Measurements from ENCODE around the gene PICK1.
"Not testable (repeated sequence)": the region's sequence is repeated elsewhere in the genome, so short reads cannot be mapped to it uniquely, and the experiment has no call there.

PICK1 gene

DNA sequence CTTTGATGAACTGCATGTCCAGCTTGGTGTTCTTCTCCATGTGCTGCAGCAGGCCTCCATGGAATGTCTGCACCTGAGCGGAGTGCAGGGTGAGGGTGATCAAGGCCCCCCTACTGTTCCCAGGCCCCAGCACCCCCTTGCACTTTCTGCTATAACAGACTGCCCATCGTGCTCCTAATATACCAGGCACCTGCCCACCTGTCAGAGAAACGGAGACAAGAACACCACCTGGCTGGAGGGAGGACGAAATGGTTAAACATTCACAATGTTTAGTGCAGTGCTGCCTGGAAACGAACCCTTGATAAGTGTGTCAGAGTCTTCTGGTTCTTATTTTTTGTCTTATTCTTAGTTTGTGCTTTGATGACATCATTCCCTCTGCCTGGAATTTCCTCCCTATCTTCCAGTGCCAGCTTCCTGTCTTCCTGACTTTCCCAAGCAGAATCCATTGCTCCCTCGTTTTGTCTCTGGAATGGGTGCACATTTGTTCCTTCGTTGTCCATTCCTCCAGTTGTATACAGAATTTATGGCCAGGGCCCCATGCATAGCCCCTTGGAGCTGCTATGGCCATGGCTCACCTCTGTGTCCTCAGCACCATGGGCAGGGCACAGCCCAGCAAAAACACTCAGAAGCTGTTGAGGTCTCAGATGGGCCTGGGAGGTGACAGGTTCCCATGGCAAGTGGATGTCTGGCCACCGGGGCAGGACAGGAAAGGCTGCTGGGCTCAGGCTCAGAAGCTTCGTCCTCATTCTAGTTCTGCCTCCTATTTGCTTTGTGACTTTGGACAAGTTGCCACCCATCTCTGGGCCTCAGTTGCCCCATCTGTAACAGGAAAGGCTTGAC is 41.4 kb downstream of the PICK1 start:
- no peak for DNase-seq

DNA sequence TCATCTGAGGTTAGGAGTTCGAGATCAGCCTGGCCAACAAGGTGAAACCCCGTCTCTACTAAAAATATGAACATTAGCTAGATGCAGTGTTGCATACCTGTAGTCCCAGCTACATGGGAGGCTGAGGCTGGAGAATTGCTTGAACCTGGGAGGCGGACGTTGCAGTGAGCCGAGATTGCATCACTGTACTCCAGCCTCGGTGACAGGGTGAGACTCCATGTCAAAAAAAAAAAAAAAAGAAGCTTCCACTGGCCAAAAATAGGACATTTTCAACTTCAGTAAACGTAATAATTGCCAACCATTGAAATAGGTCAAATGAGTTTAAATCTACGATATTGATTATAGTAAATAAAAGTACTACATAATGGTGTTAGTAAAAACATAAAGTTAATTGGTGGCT is 46.4 kb downstream of the PICK1 start:
- DNase-seq: no peak

DNA sequence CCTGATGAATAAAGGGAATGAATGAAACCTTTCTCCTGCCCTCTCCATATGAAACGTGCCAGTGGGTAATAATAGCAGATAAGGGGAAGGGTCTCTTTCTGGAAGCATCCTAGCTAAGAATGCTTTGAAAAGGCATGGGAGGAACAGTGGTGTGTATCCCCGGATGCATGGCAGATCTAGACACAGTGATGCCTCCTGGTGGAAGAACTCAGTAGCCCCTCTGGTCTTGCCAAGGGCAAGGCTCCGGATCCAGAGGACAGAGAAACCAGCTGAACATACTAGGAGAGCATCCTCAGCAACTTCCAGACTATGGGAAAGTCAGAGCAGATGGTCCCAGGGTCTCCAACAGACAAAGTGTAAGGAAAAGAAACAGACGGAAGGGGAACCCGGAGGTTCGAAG is 46.9 kb downstream of the PICK1 start:
- no peak for DNase-seq

DNA sequence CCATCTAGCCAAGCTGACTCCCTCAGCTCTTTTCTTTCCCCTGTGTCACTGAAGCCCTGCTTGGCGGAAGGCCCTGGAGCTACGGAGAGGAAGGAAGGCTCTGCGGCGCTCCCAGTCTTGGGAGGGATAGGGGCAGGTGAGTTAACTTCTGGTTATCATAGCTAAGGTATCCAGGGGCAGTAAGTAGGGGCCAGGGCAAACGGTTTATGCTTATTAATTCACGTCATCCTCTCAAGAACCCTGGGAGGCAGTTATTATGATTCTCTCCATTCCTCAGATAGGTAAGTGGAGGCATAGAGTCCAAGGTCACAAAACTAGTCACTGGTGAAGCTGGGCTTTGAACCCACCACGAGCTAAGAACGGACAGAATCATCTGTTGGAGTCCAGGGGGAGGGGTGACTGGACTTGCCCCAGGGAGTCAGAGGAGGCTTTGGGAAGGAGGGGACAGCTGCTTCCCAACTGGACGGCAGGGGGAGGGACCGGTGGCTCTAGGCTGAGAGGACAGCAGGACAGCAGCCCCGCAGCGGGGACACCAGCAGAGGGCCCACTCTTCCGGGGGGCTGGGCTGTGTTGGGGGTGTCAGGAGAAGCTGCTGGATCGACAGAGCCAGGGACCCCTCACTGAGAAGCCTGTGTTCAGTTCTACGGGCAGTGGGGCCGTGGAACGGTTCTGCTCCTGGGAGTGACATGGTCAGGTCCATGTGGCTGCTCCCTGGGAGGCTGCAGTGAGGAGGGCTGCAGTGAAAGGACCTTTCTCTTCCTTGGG is 49.8 kb downstream of the PICK1 start:
- no peak for DNase-seq

DNA sequence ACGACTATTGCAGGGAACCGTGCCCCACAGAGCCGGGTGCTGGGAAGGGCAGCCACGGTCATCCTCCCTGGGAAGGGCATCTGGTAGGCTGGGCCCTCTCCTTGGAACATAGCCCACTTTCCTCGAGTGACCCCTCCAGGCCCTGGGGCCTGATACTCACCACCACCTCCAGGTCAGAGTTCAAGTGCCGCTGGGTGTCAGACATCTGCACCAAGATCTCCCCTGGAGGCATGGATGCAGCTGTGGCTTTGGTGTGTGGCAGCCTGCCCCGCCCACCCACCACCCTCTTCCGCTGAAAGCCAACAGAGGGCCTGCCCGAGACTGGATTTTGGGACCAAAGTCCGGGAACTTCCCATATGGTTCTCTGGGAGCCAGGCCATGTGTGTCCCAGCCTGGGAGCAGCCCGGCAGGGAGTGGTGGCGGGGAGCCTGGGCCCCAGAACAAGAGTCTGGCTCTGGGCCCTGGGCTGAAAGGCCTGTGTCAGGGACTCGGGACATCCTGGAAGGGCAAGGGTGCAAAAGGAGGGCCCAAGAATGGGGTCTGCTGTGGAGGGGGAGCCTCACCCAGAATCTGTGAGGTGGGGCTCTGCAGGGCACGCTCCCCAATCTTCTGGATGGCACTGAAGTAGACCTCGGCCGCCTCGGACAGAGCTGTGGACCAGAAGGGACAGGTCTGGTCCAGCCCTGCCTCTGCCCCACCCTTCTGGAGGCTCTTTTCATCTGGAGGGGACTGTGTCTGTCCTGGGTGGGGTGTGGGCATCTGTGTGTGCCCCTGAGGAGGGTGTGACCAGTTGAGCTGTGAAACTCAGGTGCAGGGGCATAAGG is 50.7 kb downstream of the PICK1 start:
- no peak for DNase-seq

DNA sequence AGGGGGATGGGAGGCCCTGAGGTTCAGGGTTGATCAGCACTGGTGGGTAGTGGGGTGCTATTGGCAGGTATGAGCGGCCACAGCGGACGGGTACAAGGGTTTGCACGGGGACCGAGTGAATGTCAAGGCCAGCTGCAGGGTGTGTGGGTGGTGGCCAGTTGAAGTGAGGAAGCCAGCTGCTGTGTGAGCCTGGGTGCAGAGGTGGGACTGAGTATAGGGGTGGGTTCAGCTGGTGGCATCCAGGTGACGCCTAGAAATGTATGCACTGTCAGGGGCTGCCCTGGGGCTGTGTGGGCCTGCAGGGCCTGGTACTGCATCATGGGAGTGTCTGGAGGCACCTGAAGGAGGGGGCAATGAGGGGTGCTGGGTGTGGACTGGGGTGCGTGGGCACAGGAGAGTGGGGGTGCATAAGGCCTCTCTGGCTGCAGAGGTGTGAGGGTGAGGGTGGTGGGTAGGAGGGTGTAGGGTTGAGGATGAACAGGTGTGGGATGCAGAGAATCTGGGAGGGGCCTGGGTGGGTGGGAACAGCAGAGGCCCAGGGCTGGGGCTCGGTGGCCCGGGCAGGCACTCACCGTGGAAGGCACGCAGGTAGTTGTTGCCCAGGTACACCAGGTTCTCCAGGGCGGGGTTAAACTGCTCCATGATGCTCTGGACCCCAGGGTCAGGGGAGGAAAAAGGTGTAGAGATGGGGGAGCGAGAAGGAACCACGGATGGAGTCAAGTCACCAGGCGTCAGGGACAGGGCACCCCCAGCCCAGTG is 51.5 kb downstream of the PICK1 start:
- no peak for DNase-seq

DNA sequence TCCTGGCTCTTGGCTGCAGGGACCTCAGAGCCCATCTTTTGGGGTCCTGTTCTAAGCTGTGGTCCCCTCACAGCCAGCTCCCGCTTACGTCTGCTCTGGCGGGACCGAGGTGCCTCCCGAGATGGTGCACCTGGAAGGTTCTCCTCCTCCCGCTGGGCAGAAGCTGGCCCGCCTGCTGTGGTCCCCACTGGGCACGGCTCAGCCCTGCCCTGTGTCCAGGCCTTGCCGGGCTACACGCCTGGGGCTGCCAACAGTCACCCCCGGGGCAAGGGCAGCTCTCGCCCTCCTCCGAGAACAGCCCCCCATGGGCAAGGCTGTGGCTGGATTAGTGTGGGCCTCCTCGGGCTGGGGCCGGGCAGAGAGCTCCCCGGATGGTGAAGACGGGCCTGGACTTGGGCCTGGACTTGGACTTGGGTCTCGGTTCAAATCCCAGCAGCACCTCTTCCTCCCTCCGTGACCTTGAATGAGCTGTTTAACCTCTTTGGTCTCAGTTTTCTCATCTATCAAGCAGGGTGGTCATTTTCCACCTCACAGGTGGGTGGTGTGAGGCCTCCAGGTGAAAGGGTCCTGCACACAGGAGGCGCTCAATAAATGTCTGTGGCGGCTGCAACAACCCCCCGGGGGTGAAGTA is 52.3 kb downstream of the PICK1 start:
- DNase-seq: no peak

DNA sequence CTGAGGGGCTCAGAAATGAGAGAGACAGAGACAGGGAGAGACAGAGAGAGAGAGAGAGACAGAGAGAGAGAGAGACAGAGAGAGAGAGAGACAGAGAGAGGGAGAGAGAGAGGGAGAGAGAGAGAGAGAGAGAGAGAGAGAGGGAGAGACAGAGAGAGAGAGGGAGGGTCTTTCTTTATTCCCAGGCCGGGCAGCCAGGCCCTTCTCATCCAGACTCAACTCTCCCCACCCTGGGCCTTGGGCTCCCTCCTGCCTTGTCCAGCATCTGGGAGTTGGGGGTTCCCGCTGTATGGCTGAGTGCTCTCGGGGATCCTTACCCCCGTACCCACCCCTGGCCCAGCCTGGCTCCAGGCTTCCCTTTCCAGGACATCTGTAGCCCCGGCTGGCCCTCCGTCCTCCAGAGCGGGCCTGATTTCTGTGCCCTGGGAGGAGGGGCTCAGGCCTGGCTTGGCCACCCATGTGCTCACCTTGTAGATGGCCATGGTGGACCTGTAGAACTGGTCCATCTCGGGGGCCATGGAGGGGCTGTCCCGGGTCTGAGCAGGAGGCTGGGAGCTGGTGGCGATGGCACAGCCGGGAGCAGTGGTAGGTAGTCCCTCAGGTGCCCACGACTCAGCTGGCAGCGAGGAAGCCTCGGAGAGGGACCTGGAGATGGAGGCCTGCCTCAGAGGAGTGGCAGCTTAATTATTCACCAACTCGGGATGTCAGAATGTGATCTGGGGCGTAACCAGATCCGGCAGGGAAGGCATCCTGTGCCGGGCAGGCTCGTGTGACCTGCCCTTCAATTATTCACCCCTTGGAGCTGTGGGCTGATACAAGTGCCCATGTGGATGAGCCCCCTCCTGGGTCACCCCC is 53.0 kb downstream of the PICK1 start, which contains the start of gene BAIAP2L2:
Gene BAIAP2L2, minus strand, starts transcription at position 677 of the 855 bp plus-strand sequence. Its CDS starts 159 bp downstream, at position 518.
- DNase-seq: no peak

DNA sequence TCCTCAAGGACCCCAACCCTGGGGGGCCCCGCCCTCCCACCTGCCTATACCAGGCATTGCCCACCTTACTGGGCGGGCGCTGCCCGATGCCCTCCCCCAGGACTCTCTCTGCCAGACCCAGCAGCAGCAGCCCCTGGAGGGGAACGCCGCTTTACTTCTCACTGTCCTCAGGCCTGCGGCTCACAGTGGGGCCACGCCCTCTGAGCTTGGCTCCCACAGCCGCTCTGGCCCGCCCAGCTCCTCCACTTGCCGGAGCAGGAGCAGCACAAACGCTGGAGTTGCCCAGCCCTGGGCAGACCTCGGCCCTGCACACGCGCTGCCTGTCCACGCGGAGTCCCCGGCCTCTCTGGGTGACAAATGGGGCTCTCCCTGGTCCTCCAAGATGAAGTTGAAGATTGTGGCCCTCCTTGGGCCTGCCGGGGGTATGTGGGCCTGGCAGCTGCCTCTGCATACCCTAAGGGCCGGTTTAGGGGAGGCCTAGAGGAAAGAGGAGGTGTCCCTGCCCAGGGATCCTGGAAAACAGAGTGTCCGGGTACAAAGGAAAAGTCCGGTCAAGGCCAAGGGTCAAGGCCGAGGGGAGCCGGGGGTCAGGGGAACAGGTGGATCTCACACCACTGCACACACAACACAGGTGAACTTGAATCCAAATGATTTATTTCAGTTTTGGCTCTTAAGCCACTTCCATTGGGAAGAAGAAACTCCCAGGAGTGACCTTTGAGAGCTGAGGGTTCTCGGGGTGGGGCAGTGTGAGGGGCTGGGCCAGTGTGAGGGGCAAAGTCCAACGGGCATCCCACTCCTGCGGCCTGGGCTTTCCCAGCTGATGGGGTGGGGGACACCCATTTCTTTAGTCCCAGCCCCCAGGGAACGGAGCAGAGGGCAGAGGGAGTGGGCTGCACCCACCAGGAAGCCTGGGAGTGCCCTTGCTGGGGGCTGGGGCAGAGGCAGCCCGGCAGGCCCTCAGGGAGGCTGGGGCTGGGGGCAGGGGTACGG is 54.0 kb downstream of the PICK1 start:
- no peak for DNase-seq

DNA sequence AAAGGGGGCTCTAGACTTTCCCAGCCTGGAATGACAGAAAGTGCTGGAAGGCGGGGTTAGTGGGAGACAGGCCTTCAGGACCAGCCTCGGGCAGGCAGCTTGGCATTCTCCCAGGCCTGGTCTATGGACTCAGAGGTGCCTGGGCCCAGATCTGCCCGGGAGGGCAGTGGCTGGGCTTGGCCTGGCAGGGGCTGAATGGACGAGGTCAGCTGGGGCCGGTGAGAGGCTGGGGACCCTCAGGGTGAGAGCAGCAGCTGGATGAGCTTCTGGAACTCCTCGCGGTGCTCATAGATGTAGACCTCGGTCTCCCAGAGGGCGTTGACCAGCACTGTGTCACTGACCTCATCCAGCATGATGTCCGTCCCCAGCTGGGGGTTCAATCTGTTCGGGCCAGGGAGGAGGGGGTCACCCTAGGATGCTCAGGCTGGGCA is 54.7 kb downstream of the PICK1 start:
- no peak for DNase-seq

DNA sequence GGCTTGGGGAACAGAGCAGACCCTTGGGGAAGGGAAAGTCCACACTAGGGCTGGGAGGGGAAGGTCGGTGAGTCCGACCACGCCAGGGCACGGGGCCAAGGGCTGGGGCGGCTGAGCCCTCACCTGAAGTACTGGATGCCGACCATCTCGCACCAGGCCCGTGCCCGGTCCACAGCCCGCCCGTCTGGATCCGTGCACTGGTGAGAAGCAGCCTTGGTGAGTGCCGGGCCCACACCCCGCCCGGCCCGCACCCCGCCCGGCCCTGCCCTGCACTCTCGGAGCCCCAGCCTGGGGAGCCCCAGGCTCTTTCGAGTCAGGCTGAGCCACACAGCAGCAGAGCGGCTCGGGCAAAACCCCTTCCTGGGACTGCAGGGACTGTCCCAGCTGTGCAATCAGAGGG is 55.2 kb downstream of the PICK1 start:
- no peak for DNase-seq

DNA sequence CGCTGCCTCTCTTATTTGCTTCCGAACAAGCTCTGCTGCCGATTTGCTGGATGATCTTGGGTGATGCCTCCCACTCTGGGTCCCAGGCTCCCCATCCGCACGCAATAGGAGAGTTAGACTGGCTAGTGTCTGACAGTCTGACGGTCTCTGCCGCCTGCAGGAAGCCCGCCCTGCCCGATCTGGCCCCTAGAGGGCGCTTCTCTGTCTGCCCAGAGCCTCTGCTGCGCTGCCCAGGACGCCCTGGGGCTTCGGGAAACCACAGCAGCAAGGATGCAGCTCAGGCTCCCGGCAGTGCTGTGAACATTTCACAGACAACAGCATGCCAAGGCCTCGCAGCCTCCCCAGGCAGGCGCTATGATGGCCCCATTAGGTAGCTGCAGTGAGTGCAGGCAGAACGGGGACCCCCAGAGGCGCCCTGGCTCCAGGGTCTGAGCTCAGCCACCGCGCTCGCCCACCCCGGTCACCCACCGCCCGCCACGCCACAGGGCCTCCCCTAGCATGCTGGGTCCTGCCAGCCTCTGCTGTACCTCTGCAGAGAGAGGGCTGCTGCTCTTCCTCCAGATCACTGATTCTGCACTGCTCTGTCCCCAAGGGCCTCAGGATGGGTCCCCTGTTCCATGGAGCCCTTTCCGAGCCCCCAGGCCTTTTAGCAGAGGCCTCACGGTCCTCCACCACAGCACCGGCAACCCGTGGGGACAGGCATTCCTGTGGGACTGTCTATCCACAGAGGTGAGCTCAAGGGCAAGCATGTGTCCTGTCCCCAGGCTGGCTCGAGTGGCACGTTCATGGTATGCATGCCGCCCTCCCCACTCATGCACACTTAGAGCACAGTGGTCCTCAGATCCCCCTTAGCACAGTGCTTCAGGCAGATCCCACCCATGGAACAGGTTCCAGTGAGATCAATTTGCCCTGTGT is 57.5 kb downstream of the PICK1 start:
- DNase-seq: no peak

DNA sequence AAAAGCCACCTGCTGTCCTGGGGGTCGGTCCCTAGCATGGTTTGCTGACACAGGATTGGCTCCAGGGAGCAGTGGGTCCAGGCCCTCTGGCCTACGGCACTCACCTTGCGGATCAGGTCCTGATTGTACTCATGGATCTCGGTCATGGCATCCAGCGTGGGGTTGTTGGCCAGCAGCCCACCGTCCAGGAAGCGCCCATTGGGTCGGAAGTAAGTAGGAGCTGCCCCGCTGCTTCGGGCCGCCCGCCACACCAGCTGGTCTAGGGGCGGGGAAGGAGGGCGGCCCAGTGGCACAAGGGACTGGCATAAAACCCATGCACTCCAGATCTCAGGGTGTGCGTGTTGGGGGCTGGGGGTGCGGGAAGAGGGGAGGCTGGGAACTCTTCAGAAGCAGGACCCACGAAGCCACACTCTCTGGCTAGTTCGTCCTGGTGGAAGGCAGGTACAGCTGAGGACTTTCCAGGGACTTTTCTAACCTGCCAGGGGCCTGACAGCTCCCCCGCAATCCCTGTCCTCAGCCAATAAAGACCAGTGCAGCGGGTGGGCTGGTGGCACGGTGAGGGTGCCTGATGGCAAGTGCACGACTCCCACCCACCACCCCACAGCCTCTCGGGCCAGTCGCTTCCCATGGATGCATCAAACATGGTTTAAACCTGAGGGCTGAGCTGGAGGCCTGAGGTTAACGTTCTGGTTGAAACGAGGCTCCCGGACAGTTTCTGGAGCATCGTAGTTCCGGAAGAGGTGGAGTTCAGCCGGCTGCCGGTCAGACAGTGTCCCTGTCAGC is 58.4 kb downstream of the PICK1 start:
- DNase-seq: no peak

DNA sequence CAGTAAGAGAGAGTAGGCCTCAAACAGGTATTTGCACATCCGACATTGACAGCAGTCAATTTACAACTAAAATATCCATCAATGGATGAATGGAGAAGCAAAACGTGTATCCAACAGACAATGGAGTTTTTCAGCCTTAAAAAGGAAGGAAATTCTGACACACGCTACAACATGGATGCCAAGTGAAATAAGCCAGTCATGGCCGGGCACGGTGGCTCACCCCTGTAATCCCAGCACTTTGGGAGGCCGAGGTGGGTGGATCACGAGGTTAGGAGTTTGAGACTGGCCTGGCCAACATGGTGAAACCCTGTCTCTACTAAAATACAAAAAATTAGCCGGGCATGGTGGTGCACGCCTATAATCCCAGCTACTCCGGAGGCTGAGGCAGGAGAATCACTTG is 60.4 kb downstream of the PICK1 start:
- DNase-seq: not testable (repeated sequence)

DNA sequence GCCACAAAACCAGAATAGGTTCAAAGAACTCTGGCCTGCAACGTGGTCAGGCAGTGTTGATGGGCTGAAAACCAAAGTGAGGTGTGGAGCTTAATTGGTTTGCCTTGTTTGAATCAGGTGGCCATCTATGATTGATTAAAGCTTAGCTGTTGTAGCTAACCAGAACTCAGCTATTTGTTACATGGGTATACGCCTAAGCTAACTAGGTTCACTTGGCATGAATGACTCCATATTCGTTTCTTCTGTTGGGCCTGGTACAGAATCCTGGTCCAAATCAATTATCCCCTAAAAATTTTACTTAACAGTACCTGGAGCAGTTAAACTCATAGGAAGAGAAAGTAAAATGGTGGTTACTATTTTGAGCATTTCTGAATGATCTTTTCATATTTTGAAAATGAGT is 61.0 kb downstream of the PICK1 start:
- DNase-seq: no peak

DNA sequence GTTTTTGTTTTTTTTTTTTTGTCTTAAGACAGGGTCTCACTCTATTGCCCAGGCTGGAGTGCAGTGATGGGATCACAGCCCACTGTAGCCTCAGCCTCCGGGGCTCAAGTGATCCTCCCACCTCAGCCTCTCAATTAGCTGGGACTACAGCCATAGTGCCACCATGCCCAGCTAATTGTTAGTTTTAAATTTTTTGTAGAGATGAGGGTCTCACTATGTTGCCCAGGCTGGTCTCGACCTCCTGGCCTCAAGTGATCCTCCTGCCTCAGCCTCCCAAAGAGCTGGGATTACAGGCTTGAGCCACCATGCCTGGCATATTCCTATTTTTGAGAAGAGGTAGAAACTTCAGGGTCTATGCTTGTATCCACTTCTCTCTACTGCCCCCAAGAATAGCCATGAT is 61.5 kb downstream of the PICK1 start:
- DNase-seq: not testable (repeated sequence)

DNA sequence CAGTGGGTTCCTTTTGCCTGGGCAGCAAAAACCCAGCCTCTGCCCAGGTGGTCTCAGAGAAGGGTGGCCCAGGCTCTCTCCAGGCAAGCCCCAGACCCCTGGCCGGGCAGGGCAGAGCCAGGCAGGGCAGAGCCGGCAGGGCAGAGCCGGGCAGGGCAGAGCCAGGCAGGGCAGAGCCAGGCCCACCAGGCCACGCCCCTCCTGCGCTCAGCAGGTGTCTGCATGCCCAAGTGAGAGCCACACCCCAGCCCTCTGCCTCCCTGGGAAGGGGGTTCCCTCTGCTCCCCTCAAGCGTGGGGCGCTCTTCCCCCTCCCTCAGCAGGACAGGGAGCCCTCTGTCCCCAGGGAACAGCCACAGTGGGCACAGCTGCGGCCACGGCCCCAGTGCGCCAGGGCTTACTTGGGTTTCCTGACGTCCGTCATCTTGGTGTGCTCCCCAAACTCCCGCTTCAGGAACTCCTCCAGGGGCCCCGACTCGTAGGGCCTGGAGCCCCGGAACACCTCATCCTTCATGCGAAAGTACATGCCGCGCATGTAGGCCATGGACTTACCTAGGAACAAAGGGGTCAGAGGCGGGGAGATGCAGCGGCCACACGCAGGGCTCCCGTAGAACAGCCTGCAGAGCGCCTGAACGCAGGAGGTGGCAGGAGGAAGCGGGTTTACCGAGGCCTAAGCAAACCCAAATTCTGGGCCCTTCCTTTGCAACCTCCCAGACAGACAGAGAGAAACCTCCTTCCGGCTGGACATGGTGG is 63.3 kb downstream of the PICK1 start:
- no peak for DNase-seq
